Activated naive CD4-positive, alpha-beta T cell treated with anti-CD3 and anti-CD28 coated beads, Interleukin-2, amount 50 U/mL, for 72 hours (primary cell): ENCODE data around the gene JUP. TPM values are rescaled to one million over a fixed set of nuclear protein-coding genes. Genes with fewer than 3 reads are reported as not detected.

Source experiments
- ATAC-seq, 2 donors: fragments of 150-1000 bp; cut with Tn5 transposase; 2 replicates each; pipeline ENCODE4 v1.10.0; 2021; ENCODE audit warnings: mild to moderate bottlenecking in 2 of 2, moderate library complexity in 2 of 2
- DNase-seq, 2 donors: peaks; one replicate each; pipeline ENCODE4 v3.0.0; 2021 to 2022; ENCODE audit warnings: low spot score in 2 of 2
- H3K27ac Mint-ChIP-seq, 2 donors: one replicate each; pipeline ENCODE4 v1.8.0; 2022; ENCODE audit warnings: mild to moderate bottlenecking in 2 of 2, mixed read lengths in 2 of 2
- H3K36me3 Mint-ChIP-seq, 2 donors: one replicate each; pipeline ENCODE4 v1.8.0; 2022; ENCODE audit warnings: mixed read lengths in 2 of 2
- H3K9me3 Mint-ChIP-seq, 2 donors: one replicate each; pipeline ENCODE4 v1.8.0; 2022; ENCODE audit warnings: mixed read lengths in 2 of 2
- total RNA-seq, 2 donors: library from RNA; stranded (reverse); gene quantifications; one replicate each; pipeline ENCODE4 v1.2.3, GENCODE V29; 2022

Gene JUP
- total RNA-seq, 2 donors from 2014 or later = 0.39 to 0.72 TPM

GRCh38 chr17:41772218-41772585, 14.3 kb downstream of the JUP start:
- DNase-seq (no peak), ATAC-seq (no peak)
- no peaks in the 10 kb centered on the region for H3K36me3 Mint-ChIP-seq
- H3K27ac Mint-ChIP-seq = no peak overlapping the region
- no peaks in the 10 kb centered on the region for H3K9me3 Mint-ChIP-seq

DNA sequence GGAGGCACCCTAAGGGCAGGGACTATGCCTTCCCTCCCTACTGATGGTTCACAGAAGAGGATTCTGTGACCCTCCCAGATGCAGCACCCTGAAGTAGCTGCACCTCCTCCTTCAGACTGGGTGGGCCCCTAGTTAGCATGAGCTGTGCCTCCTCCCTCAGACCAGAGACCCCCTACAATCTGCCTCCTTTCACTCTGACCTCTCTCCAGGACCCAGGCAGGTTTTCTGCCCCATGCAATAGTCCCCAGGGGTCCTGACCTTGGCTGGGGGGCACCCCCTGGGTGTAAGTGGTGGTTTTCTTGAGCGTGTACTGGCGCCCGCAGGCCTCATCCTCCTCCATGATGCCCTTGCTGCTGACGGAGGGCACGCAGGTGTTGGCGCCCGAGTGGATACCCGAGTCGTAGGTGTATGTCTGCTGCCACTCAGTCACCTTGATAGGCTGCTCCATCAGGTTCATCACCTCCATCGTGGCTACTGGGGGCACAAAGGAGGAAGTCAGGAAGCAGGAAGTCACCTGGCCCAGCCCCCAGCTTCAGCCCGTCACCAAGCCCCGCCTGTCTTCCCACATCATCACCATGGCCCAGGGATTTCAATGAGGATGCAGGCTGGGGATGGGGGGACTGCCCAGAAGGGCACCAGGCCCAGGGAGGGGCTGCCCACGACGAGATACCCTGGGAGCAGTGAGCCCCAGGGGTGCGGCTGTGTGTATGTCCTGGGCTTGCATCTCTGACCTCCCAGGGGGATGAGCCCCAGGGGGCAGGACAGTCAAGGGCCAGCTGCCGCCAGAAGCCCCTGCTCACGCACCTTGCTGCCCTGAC, 14.9 kb downstream of the JUP start:
- ATAC-seq (no peak), DNase-seq (no peak)
- Mint-ChIP-seq H3K27ac (peak overlapping the region in 1 of 2 donors; percentile 77), H3K36me3 (no peaks in the 10 kb centered on the region), H3K9me3 (no peaks in the 10 kb centered on the region)

DNA sequence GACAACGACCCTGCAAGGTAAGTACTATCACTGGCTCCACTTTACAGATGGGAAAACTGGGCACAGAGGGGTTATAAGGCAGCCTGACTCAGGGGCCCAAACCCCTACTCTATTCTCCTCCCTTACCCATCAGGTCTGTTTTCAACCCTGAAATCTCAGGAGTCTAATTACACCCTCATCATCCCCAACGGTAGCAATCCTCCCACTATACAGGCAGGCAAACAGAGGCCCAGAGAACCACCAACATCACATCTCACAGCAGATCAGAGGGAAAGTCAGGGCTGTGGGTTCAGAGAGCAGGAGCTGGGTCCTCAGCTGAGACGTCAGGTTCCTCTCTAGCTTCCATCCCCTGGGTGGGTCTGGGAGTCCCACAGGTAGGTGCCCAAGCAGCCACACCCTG, 16.5 kb downstream of the JUP start:
- Mint-ChIP-seq H3K36me3 (no peaks in the 10 kb centered on the region), H3K27ac (peak overlapping the region in 1 of 2 donors; percentile 61), H3K9me3 (no peaks in the 10 kb centered on the region)
- no peak for DNase-seq
- ATAC-seq = no peak

GRCh38 chr17:41769346-41769862, 17.1 kb downstream of the JUP start:
- Mint-ChIP-seq H3K27ac (no peak overlapping the region), H3K9me3 (no peaks in the 10 kb centered on the region), H3K36me3 (no peaks in the 10 kb centered on the region)
- no peak for ATAC-seq
- DNase-seq = no peak

GRCh38 chr17:41768682-41769288, 17.7 kb downstream of the JUP start:
- Mint-ChIP-seq H3K9me3 (no peaks in the 10 kb centered on the region), H3K27ac (no peak overlapping the region), H3K36me3 (no peaks in the 10 kb centered on the region)
- ATAC-seq (no peak), DNase-seq (no peak)

DNA sequence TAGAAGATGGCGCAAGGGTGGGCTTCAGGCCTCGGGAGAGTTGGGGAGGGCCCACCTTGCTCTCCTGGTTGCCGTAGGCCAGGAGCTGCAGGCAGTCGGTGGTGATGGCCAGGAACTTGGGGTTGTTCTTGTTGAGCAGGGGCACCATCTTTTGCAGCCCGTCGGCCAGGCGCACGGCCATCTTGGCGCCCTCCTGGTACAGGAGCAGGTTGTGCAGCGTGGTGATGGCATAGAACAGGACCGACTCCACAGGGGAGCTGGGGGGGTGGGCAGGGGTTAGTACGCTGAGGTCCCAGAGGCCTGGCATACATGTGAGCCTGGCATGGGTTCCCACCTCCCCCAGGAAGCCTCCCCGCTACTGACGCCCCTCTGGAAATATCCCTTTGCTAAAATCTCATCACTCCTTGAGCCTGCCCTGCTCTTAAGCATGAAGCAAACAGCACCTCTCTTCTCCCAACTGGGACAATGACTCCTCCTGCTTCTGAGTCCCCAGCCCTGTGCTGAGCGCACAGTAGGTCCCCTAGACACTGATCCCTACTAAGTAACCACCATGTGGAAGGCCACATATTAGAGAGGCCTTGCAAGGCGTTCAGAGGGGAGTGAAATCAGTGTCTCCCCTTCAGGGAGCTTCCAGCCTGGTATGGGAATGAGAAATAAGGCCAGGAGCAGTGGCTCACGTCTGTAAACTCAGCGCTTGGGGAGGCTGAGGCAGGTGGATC, 19.0 kb downstream of the JUP start:
- ATAC-seq (no peak), DNase-seq (no peak)
- H3K36me3 Mint-ChIP-seq = no peaks in the 10 kb centered on the region
- no peak overlapping the region for H3K27ac Mint-ChIP-seq
- H3K9me3 Mint-ChIP-seq = no peaks in the 10 kb centered on the region

DNA sequence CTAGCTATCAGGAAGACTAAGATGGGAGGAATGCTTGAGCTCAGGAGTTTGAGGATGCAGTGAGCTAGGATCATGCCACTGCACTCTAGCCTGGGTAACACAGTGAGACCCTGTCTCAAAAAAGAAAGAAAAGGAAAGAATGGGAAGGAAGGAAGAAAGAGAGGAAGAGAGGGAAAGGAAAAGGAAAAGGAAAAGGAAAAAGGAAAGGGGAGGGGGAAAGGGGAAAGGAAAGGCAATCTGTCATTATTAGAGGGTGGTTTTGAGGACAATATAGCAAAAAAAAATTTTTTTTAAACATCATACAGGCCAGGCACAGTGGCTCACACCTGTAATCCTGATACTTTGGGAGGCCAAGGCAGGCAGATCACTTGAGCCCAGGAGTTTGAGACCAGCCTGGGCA, 20.4 kb downstream of the JUP start:
- Mint-ChIP-seq H3K36me3 (no peaks in the 10 kb centered on the region), H3K27ac (no peak overlapping the region), H3K9me3 (no peaks in the 10 kb centered on the region)
- ATAC-seq (no peak), DNase-seq (no peak)

GRCh38 chr17:41763327-41763726, 23.2 kb downstream of the JUP start:
- no peaks in the 10 kb centered on the region for H3K9me3 Mint-ChIP-seq
- no peak overlapping the region for H3K27ac Mint-ChIP-seq
- DNase-seq (no peak), ATAC-seq (no peak)
- no peaks in the 10 kb centered on the region for H3K36me3 Mint-ChIP-seq

DNA sequence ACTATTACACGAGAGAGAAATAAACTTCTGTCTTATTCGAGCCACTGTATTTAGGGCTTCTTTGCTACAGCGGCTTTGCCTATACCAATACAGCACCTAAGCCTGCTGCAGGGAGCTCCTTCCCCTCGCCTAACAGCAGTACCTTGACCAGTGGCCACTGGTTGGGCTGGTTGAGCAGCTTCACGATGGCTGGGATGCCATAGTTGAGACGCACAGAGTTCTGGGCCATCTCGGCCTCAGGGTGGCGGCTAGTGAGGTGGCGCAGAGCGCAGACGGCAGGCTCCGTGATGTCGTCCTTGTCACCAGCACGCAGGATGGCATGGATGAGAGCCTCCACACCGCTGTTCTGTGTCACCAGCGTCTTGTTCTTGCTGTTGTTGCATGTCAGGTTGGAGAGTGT, 23.7 kb downstream of the JUP start:
- H3K9me3 Mint-ChIP-seq = no peaks in the 10 kb centered on the region
- no peaks in the 10 kb centered on the region for H3K36me3 Mint-ChIP-seq

DNA sequence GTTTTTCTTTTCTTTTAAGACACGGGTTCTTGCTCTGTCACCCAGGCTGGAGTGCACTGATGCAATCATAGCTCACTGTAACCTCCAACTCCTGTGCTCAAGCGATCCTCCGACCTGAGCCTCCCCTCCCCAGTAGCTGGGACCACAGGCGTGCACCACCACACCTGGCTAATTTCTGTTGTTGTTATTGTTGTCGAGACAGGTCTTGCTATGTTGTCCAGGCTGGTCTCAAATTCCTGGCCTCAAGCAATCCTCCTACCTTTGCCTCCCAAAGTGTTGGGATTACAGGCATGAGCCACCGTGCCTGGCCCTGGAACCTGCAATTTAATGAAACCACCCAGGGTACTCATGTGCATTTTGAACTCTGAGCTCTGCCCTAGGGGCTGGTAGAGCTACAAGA, 24.1 kb downstream of the JUP start:
- ATAC-seq (no peak), DNase-seq (no peak)
- H3K9me3 Mint-ChIP-seq = no peaks in the 10 kb centered on the region
- H3K36me3 Mint-ChIP-seq = no peaks in the 10 kb centered on the region
- no peak overlapping the region for H3K27ac Mint-ChIP-seq

More for the DNA sequence above, 23.7 kb downstream of the JUP start:
- H3K27ac Mint-ChIP-seq = no peak overlapping the region
- no peak for DNase-seq
- ATAC-seq = no peak

DNA sequence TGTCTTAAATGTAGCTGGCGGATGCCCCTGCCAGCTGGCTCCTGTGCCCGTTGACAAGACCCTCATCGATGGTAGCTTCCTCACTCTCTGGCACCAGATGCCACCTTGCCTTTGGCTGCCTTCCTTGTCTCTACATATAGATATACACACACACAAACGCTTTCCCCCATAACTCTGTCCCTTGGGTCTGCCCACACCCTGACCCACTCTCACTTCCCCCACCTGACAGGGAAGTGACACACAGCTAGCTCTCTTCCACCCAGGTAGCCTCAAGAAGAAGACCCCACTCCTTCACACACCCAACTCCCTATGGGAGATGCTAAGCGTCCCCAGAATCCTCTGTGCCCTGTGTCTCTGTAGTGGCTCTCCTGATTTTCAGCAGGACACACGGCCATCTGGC, 25.6 kb downstream of the JUP start:
- Mint-ChIP-seq H3K36me3 (no peaks in the 10 kb centered on the region), H3K9me3 (no peaks in the 10 kb centered on the region), H3K27ac (no peak overlapping the region)
- ATAC-seq (no peak), DNase-seq (no peak)

DNA sequence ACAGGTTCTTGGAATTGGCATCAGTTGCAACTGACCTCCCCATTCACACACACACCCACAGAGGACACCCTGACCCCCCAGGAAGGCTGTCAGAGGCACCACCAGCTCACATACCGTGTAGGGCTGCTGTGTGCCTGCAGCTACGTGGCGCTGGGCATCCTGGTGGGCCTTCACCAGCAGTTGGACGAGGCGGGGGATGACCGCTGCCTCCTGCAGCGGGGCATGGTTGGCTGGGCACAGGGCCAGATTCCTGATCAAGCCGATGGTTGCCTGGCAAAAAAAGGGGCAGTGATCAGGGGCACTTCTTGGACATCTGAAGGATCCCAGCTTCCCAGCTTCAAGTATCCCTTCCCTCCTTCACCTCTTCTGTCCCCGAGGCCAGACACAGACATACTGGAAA, 27.9 kb downstream of the JUP start:
- no peaks in the 10 kb centered on the region for H3K9me3 Mint-ChIP-seq
- no peak for DNase-seq
- ATAC-seq = no peak
- H3K36me3 Mint-ChIP-seq = no peaks in the 10 kb centered on the region
- H3K27ac Mint-ChIP-seq = no peak overlapping the region

DNA sequence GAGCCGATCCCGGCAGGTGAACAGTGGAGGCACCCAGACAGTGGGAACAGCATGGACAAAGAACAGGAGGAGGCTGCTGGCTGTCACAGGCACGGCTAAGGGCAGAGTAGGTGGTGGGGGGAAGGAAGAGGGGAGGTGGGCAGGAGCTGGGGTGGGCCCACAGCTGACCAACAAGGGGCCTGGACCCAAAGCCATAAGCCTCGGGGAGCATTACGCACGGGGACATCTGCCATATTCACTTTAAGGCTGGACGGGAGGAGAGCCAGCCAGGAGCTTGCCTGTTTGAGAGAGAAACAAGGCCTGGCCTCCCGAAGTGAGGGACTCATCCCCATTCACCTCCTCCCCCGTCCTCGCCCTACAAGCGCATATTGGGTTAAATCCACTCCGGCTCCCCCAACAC, 32.4 kb downstream of the JUP start:
- H3K27ac Mint-ChIP-seq = no peak overlapping the region
- no peak for ATAC-seq

GRCh38 chr17:41751288-41751687, 35.2 kb downstream of the JUP start:
- ATAC-seq = no peak
- no peaks in the 10 kb centered on the region for H3K9me3 Mint-ChIP-seq

More for the DNA sequence above, 32.4 kb downstream of the JUP start:
- H3K36me3 Mint-ChIP-seq = no peaks in the 10 kb centered on the region
- H3K9me3 Mint-ChIP-seq = no peaks in the 10 kb centered on the region
- no peak for DNase-seq

DNA sequence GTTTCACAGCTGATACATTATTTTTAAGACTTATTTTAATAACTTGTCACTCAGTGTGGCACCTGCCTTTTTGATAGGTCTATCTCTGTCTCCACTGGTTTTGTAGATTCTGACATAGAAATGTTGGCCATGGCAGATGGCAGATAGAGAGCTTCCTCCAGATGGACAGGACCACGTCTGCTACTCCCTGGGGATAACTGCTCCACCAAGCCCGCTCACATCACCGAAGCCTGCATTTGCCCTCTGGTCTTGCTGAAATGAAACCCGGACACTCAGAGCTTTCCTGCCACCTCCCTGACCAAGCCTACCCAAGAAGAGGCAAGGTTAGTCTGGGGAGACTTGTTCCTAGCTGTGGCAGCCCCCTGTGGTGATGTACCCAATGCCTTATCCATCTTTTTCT, 35.6 kb downstream of the JUP start:
- no peaks in the 10 kb centered on the region for H3K36me3 Mint-ChIP-seq
- H3K27ac Mint-ChIP-seq = no peak overlapping the region
- H3K9me3 Mint-ChIP-seq = no peaks in the 10 kb centered on the region
- DNase-seq (no peak), ATAC-seq (no peak)

More at GRCh38 chr17:41751288-41751687, 35.2 kb downstream of the JUP start:
- DNase-seq = no peak
- no peaks in the 10 kb centered on the region for H3K36me3 Mint-ChIP-seq
- H3K27ac Mint-ChIP-seq = no peak overlapping the region

DNA sequence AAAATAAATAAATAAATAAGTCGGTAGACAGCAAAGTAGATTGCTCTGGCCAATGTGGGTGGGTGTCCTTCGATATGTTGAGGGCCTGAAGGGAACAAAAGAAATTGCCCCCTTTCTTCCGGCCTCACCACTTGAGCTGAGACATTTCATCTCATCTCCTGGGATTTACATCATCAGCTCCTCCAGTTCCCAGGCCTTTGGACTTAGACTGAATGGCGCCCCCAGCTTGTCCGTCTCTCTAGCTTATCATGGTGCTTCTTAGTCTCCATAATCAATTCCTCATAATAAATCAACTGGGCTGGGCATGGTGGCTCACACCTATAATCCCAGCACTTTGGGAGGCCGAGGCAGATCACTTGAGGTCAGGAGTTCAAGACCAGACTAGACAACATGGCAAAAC, 38.2 kb downstream of the JUP start:
- Mint-ChIP-seq H3K27ac (no peak overlapping the region), H3K36me3 (no peaks in the 10 kb centered on the region), H3K9me3 (no peaks in the 10 kb centered on the region)
- ATAC-seq (no peak), DNase-seq (no peak)

DNA sequence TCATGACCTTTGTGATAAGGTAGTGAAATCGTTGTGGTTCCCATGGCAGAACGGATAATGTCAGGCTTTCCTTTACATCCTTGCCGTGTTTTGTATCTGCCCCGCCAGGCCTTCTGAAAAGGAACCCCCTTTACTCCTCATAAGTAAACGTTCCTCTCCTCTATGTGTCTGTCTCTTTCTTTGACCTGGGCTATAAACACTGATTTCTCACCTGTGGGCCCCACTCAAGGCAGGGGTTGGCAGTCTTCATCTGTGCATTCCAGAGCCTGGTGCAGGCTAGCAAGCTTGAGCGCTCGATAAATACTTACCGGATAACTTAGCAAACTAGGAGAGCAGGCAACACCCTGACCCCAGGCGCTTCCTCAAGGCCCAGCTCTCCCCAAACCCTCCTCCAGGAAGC, 44.8 kb downstream of the JUP start:
- Mint-ChIP-seq H3K36me3 (no peaks in the 10 kb centered on the region), H3K9me3 (no peaks in the 10 kb centered on the region), H3K27ac (no peak overlapping the region)
- ATAC-seq (no peak), DNase-seq (no peak)
